CD4-positive, alpha-beta T cell treated with Interleukin-4 for 1 hour (primary cell): ENCODE measurements around the gene WDR49.
"Not testable (repeated sequence)": the region's sequence is repeated elsewhere in the genome, so short reads cannot be mapped to it uniquely, and the experiment has no call there.

Experiments
- DNase-seq, 2 donors: peaks; one replicate each; pipeline ENCODE4 v3.0.0-alpha.2; 2020 to 2022

The WDR49 gene

DNA sequence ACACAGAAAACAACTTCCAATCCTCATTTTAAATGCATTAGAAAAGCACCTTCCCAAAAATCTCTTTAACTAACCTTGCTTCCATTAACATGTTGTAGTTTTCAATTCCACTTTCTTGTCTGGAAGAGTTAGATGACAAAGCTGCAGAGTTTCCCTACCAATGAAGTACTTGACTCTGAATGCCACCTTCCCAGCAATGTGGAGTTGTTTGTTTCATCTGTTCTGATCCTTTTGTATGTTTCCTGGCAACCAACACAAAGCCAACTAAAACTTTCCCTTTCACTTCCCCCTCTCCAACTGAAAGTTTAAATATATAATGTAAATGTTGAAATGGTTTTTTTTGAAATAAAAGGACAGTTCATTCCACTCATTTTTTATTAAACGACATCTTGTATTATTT is at the start of gene WDR49:
TSS of gene WDR49 (minus strand) at position 183 of the 400 bp plus-strand sequence. CDS start 517 bp downstream, outside the sequence.
- DNase-seq = peak; percentile 11 to 24

DNA sequence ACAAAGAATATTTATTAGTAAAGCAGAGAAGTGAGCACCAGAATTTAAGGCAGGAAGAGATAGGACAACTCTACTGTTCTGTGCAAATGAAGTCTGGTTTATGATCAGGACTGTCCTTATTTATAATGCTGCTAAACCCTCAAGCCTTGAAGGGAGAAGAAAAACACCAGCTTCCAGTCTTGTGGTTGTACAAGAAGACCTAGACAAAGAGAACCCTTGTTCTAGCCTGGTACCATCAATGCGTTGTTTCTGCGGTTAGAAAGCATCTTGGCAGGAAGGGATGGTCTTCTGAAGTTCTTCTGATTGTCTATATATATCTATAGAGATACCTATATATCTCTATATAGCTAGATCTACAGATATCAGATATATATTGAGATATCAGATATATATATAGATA is 47.2 kb upstream of the WDR49 start:
- no peak for DNase-seq

DNA sequence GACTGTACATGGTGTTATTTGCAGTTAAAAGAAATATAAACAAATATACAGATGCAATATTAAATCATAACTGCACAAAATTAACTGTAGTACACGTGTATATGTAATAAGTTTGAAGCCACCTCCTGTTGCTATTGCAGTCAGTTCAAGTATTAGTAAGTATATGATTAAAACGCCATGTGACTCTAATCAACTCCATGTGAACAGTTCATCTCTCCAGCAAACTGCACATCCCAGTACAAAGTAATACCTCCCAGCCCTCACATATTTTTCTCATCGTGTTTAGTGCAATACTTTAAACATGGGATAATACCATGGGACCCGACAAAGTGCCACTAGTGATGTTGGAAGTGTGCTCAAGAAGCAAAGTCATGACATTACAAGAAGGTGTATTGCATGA is 46.3 kb upstream of the WDR49 start:
- no peak for DNase-seq

DNA sequence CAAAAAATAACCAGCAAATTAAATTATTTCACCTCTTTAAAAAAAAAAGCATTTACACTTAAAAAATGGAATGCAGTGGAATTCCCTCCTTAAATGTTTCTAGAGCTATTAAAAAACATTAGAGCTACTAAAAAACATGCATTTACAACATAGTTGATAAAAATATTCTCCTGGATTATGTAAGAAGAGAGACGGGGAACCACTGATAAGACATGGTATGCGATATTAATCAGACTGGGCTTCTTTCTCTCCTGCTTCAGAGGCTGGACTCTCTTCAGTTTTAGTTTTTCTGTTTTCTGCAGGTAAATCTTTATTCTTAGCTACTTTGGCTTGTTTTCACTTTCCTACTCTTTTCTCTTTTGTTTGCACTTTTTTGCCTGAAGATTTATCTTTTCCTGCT is 40.4 kb upstream of the WDR49 start:
- DNase-seq = no peak

DNA sequence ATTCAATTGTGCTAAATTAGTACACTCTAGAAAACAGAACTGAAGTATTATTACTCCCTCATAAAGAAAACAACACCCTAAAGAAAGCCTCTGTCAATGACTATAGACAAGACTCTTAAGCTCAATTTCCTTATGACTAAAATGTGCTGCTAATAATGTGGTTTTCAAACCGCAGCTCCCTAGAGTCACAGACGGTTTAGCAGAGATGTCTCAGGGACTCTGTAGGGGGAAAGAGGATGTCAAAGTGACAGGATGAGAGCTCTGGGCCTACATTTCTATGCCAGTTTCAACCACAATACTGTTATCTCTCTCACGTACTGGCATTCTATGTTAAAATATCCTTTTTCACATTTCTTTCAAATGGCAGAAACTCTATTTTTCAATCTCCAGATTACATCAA is 37.6 kb upstream of the WDR49 start:
- peak in 1 of 2 donors; percentile 43 for DNase-seq

DNA sequence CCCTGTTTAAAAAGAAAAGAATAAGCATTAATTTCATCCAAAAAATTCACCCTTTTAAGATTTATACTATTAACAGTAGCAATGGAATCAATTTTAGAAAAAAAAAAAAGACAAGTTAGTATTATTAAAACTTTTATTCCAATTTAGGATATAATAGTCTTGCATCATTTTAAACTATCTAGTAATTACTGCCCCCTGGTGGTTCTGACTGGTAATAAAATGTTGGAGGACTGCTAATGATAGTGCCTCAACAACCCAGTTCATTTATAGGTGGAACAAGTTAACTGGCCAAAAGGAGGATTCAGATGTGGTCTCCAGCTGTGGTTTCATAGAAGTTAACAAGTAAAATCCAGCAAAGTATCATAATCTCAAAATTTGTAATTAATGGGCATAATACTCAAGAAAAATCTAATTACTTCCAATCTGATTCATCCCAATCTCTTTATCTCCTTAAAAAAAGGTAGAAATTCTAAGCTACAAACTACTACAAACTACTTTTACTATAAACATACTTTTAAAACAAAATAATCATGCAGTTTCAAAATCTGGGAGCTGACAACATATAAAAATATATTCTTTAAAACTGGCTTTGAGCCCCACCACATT is 30.7 kb upstream of the WDR49 start:
- DNase-seq = peak; percentile 23 to 78

DNA sequence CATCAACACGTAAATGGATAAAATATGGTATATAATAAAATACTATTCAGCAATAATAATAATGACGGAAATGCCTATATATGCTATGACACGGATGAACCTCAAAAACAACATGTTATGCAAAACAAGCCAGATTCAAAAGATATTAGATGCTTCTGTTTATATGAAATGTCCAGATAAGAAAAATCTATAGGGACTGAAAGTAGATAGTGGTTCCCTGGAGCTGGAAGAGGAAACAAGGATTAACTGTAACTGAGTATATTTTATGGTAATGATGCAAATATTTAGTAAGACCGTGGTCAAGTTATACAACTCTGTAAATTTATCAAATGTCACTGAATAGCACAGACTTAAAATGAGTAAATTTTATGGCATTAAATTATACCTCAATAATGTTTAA is 25.8 kb upstream of the WDR49 start:
- no peak for DNase-seq

DNA sequence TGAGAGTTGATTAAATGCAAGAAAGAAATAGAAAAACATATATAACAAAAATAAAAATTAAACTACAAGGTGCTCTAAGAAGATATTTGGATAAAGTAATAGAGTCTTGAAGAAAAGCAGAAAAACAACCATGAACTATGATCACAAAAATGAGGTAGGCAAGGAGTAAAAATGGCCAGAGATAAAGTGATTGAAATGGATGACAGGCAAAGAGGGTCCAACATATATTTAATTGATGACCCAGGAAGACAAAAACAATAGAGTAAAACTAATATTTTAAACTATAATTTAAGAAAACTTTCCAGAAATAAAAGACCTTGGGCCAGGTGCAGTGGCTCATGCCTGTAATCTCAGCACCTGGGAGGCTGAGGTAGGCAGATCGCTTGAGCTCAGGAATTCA is 22.1 kb upstream of the WDR49 start:
- no peak for DNase-seq

DNA sequence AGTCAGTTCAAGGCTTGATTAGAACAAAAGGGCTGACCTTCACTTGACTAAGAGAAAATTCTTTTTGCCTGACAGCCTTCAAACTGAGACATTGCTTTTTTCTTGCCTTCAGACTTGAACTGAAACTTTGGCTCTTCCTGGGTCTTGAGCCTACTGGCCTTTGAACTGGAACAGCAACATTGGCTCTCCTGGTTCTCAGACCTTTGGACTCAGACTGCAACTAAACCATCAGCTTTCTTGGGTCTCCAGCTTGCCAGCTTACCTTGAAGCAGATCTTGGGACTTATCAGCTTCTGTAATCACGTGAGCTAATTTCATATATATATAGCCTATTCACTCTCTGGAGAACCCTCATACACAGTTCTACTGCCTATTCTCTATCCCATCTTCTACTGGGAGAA is 19.5 kb upstream of the WDR49 start:
- no peak for DNase-seq

DNA sequence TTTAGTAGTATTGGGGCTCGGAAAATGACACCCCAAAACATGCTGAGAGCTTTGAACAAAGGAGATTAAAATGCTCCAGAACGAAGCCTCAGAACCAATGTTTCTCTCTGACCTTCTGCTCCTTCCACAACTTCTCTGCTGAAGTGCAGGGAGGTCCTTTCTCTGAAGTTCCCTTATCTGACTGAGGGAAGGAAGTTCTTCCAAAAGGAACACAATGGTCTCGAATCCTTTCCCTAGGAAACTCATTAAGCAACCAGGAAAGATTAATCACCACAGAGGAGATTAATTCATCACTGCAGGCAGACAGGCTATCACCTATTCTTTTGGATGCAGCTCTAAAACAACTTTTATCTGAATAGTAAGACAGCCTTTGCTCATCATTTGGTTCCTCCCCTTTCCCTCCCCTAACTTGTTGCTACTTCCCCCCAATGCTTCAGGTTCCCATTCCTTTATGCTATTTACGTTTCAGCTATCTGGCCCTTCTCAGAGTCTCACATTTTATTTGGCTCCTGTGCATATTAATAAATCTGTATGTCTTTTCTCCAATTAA is 18.2 kb upstream of the WDR49 start:
- no peak for DNase-seq

DNA sequence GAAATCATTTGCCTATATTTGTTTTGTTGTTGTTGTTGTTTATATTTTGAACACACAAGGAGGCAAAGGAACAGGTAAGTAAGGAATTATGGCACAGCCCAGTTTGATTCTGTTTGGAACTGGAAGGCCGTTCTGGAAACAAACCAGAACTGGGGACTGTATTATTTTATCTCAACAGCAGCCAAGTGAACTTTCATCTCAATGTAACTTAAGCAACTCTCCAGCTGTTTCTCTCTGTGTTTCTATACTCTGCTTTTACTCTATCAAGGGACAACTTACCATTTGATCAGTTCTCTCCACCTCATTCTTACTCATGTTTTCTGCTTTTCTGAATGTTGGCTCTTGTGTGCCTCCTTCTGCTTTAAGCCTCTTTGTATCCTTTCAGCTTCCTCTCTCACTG is 16.0 kb upstream of the WDR49 start:
- no peak for DNase-seq

DNA sequence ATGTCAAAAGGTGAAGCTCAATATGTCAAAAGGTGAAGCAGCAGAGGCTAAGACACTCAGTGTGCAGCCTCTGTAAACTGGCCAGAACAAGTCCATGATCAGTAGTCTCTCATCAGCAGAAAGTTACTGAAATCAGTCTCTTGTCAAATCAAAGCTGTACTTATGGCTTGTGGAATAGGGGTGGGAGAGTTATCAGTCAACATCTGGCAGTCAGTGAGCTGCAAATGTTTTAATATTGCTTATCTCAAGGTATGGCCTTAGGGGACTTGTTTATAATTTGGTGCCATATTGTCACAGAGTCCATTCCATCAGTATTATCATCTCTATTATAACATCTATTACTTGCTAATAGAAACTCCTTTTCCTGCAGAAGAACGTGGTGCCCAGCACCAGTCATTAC is 14.9 kb upstream of the WDR49 start:
- no peak for DNase-seq

DNA sequence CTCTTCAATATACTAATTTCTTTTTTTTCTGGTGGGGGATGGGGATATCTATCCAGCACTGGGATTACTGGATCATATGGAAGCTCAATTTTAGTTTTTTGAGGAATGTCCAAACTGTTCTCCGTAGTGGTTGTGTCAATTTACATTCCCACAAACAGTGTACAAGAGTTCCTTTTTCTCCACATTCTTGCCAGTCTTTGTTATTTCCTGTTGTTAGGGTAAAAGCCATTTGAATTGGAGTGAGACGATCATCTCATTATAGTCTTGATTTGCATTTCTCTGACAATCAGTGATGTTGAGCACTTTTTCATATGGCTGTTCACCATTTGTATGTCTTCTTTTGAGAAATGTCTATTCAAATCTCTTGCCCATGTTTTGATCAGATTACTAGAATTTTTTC is 12.8 kb upstream of the WDR49 start:
- DNase-seq = no peak

DNA sequence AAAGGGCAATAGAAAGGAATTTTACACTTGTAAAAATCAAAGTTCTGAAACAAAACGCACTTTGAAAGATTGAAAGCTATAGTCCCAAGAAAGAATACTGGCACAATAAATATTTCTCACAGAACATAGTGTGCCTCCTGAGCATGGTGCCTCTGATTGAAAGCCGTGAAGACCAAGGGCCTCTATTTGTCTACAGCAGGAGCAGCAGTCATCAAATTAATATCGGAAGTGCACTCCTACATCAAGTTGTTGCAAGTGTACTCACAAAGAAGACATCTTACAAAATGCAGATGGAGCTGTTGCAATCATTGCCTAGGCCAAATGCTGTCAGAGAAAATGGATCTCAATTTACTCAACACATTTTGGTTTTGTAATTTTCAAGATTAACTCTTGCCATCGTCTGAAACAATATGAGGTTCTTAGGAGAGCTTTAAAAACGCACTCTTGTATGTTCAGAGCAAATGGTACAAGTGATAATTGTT is 9.2 kb upstream of the WDR49 start:
- DNase-seq = no peak

DNA sequence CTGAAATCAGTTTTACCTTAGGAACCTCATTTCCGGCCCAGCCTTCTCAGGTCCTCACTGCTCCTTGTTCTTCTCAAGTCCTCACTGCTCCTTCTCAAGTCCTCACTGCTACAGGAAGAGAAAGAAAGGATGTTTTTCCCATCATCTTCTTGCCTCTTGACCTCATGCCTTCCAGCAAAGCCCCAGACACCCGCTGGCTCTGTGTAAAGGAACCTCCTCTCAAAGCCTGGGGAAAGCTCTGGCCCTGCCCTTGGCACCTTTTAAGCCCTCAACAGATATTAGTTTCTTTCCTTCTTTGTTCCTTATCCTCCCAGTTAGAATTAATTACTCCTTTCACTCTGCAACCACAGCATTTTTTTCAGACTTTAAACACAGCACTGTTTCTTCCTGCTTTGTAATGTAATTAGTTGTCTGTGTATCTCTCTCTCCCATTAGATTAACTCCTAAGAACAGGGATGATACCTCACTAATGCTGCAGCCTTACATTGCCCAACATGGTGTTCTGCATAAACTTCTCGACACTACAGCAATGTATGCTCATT is 4.0 kb upstream of the WDR49 start:
- no peak for DNase-seq

DNA sequence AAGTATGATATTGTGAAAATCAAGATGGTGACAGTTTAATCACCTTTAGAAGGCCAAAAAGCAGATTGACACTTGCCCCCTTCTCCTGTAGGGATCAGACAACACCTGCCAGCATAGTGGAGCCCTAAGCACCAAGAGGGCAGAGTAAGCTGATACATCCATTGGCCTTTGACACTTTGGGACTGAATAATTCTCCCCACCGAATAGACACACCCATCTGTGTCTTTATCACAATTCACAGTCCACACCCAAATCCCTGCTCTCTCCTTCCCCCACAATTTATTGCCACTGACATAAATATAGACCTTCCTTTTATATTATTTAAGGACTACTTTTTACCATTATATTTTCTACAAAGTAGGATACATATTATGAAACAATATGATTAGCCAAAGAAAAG is 3.1 kb upstream of the WDR49 start:
- no peak for DNase-seq

DNA sequence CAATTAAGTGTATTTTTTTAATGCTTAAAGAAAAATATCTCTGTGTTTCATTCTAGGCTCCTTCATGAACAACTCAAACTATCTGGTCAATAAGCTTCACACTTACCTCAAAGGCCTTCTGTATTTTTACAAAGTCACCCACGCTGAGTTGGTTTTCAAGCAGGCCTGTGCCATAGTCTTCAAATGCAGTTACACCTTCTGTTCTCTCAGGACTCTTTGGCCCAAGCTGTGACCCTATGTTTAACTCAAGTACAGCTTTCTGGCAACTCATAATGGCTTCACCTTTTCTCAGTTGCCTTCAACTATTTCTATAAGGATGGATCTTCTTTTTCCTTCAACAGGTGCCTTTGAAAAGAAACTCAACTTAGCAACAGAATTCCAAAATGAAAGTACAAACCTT is 587 bp downstream of the WDR49 start:
- DNase-seq = no peak

DNA sequence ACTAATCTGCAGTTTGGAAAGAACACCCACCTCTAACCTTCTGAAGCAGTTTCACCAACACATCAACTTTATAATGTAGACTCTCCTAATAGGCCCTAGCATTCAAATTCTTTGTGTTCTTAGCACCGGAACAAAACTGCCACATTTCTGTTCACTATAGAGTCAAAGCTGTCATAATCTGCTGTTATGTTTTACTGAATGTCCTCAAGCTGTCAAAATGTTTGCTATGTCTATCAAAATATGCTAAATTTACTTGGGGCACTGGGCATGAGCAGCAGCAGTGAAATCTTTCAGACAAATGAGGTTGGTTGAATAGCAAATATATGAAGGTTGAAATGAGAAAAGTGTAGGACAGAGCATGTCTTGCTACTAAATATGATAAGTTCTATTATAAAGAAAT is 1.9 kb downstream of the WDR49 start:
- no peak for DNase-seq

DNA sequence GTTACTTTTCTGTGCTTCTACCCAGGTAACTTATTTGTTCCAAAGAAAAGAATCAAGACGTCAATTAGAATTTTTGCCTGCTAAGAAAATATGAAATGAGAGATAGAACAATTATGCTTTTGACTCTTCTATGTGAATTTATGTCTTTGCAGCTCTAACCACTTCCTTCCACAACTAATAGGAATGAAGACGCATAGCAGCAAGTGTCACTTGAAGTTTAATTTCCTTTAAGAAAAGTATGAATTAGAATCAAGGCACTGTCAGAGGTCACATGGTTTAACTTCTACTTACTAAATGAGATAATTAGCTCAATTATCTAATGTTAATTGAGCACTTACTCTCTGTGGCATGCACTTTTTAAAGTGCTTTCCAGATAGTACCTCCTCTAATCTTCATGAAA is 3.3 kb downstream of the WDR49 start:
- no peak for DNase-seq

DNA sequence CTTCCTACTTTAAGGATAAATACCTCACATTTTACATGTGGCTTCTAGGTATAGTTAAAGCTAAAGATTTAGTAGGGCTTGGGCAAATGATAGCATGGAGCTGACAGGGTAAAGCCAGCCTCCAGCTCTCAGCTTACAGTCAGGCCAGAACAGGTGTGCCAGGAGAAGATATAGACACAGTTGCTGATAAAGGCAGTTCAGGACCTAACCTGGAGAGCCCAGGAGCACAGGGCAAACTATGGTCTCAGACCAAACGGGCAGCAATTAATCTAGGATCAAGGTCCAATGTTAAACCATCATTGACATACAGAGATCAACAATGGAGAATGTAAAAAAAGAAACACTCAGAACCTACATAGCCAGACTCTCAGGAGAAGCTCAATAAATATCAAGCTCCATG is 4.0 kb downstream of the WDR49 start:
- DNase-seq = no peak

DNA sequence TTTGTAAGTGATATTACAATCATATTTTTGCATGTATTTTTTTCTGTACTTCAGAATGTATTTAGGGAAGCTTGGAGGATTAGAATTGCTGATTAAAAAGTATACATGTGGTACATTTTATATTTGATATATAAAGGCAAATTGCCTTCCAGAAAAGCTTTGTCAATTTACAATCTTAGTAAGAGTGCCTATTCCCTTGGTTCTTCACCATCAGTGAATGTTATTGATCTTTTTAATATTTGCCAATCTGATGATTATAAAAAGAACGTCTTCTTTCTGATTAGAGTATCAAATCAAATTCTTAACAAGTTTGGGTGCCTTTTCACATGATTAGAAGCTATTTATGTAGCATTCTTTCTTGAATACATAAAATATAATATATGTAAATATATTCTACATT is 9.1 kb downstream of the WDR49 start:
- no peak for DNase-seq

DNA sequence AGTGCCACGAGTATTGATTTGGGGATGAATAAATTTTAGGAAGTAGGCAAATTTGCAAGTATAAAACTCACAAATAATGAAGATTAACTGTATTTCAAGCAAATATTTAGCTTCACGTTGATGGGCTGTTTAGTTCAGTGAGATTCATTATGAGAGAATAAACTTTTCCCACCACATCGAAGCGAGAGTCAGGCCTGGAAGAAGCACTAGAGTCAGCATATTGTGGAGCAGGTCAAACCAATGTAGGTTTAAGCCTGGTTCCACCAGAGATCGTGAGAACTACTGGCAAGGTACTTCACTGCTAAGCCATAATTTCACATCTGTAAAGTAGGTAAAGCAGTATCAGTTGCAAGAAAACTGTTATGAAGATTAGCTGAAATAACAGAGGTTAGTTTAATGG is 22.3 kb downstream of the WDR49 start:
- DNase-seq = no peak

DNA sequence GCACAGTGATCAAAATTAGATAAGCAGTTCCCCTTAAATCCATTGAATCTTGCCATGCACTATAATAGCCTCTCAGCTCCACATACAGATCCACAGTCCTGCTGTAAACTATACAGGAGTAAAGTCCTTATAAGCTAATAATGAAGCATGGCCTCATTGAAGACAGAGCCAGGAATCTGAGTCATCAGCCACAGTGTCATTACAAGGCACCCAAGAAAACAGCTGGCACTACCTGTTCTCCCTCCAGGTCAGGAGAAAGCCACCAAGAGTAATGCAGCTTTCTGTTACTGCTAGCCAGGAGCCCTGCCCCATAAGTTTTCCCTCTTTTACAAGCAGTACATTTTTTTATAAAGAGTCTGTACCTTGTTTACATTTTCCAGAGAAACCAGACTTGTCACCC is 27.3 kb downstream of the WDR49 start:
- DNase-seq = no peak

DNA sequence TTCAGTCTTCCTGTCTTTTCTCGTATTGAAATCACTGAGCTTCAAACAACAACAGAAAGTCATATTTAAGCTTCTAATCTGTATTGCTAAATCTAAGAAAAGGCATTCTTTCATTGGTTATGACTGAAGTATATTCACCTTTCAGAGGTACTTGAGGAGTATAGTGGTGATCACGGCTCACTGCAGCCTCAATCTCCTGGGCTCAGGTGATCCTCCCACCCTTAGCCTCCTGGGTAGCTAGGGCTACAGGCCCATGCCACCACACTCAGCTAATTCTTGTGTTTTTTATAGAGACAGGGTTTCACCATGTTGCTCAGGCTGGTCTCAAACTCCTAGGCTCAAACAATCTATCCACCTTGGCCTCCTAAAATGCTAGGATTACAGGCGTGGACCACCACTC is 38.7 kb downstream of the WDR49 start:
- DNase-seq = no peak

DNA sequence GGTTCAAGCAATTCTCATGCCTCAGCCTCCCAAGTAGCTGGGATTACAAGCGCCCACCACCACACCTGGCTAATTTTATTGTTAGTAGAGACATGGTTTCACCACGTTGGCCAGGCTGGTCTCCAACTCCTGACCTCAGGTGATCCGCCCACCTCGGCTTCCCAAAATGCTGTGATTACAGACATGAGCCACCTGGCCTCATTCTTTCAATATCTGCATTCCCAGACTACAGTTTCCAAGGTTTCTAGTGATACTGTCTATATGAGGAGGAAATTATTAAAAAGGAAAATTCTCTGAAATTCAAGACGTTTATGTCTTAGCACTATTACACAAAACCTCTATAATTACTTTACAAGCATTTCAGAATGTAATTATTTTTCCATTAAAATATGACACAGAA is 39.5 kb downstream of the WDR49 start:
- DNase-seq = not testable (repeated sequence)
